CD4-positive, alpha-beta T cell treated with Interleukin-4 for 4 hours (primary cell): ENCODE results near the gene THSD4.
"Not testable (repeated sequence)": the region's sequence is repeated elsewhere in the genome, so short reads cannot be mapped to it uniquely, and the experiment has no call there.

Experiments used
- DNase-seq: peaks from one replicate; pipeline ENCODE4 v3.0.0-alpha.2; 2020

The THSD4 gene

DNA sequence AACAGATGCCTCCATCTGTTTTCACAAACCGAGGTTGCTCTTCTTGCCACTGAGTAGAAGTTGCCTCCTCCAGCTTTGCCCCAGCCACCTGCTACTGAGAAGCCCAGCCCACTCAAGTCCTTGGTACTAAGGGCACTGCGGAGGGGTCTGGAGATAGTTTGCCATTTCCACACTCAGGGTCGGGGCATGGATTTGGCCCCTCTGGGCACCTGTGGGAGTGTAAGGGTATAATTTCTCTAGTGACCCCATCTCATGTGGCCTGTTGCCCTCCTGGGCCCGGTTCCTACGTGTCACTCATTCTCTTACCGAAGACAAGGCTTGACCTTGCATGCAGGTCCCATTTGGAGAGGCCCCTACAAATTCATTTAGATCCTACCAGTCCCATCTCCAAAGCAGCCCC is 79.0 kb downstream of the THSD4 start:
- DNase-seq = no peak

DNA sequence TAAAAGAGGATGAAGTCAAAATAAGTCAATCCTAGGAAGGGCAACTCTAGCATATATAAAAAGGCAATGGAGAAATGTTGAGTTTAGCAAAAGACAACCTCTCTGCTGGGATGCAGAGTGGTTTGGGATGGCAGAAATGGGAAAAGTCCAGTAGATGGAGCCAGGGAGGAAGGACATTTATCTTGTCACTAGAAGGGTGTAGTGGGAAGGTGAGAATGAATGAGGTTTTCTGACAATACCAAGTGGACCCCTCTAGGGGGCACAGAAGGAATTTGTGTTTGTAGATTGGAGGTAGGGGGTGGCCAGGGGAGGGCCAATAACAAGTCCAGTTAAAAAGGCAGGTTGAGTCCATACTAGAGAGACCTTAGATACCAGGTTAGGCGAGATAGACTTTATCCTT is 80.0 kb downstream of the THSD4 start:
- DNase-seq = no peak

DNA sequence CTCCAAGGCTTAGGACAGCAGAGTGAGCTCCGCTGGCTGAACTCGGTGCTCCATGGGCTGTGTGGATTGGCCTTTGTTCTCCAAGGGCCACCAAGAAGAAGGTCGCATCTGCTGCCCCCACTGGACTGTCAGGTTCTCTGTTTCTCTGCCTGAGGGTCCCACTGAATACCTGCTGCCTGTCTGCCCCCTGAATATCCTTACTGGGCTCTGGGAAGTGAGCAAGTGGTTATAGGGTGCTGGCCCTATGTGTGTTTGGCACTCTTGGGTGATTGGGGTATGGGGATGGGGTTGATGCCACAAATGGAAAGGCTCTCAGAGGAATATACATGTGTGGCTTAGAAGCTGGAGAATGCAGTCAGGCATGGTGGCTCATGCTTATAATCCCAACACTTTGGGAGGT is 82.3 kb downstream of the THSD4 start:
- no peak for DNase-seq

DNA sequence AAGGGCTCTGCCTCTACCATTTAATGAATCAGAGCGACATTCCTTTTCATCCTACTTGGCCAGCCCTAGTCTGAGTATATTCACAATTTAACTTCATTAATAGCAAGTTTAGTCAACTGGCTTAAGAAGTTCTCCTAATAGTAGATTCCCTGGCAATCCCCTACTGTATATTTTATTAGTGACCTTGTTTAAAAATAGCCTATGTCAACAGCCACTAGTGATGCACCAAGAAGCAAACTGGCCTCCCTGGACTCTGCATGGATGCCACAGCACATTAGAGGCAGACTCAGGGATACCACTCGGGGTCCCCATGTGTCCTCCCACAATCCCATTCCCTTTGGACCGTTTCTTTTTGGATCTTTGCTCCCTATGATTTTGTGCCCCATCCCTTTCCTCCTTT is 83.6 kb downstream of the THSD4 start:
- DNase-seq = no peak

DNA sequence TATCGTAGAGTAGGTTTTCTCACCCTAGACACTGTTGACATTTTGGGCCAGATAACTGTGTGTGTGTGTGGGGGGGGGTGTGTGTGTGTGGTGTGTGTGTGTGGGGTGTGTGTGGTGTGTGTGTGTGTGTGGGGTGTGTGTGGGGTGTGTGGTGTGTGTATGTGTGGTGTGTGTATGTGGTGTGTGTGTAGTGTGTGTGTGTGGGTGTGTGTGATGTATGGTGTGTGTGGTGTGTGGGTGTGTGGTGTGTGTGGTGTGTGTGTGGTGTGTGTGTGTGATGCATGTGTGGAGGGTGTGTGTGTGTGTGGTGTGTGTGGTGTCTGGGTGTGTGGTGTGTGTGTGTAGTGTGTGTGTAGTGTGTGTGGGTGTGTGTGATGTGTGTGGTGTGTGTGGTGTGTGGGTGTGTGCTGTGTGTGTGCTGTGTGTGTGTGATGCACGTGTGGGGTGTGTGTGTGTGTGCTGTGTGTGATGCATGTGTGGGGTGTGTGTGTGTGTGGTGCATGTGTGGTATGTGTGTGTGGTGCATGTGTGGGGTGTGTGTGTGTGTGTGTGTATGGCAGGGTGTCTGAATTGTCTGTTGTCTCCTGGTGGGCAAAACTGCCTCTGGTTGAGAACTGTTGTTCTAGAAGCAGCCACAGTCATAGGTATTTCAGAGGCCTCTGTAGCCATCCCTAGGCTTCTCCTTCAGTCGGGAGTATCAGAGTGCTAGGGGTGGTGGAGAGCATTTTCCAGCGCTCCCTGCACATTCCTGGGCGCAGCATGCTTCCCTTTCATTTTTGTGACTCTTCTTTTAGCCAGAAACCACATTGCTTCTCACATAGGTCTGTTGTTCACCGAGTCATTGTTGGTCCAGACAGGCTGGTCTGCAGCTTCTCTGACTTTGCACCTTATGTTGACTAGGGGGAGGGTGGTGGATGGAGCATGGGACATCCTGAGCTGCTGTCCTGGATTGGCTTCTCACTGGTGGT is 84.4 kb downstream of the THSD4 start:
- DNase-seq = no peak

DNA sequence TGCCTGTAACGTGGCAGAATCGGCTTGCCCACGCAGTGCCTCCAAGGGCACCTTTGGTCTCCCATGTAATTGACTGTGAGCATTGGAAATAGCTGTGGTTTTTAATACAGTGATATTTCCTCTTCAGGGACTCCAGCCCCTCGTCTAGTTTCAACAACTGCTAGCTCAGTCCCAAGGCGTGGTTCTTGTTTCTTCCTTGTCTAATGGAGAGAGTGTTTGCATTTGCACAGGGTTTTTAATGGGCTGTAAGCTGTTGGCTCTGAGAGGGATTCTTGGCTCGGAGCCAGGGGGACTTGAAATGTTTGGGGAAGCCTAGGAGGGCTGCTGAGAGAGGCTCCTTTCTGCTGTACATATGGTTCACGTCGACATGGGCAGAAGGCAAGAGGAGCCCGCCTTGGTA is 86.2 kb downstream of the THSD4 start:
- no peak for DNase-seq

DNA sequence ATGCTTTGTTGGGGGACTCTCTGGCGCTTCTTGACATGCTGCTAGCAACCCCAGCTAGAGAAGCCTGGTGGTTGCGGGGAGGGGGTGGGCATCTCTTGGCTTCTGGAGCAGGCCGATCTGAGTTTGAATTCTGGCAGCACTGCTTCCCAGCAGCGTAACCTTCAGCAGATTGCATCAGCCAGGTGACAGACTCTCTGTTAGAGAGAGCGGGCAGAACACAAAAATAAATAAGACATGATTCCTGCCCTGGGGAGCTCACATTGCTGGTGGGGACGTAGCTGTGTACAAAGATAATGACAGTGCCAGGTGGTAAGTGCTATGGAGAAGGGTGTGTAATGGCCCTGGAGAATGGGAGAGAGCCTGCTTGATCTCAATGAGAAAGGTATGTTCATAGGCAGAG is 87.4 kb downstream of the THSD4 start:
- no peak for DNase-seq

DNA sequence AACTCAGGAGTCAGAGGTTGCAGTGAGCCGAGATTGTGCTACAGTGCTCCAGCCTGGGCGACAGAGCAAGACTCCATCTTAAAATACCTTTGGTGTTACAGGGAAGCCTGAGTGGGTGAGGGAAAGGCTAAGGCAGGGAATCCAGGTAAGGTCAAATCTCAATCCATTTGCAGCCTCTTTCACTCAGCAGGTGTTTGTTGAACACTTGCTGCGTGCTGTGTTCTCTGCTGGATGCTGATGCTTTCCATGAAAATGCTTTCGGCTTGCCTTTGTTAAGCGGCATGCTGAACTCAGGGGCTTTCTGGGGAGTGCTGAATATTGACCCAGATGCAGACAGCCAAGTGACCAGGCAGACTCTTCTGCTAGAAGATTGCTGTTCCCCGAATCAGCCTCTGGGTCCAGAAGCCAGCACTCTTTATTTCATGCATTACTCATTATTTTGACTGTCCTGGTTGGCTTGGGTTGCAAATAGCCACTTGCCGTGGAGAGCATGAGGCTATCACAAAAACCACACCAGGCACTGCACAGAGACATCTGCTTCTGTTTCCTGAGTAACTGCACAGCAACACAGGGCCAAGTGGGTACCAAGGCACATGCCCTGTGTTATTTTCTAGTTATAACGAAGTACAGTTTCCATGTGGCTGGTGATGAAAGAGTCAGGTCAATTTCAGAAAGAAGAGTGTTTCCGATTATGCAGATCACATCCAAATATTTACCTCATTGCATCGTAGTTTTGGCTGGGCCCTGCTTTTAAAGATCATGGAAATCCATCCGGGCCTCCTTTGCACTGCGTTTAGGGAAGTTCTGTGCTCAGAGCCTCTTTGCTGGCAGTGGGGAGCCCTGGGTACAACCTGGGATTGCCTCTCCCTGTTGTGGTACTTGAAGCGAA is 88.6 kb downstream of the THSD4 start:
- DNase-seq = no peak

DNA sequence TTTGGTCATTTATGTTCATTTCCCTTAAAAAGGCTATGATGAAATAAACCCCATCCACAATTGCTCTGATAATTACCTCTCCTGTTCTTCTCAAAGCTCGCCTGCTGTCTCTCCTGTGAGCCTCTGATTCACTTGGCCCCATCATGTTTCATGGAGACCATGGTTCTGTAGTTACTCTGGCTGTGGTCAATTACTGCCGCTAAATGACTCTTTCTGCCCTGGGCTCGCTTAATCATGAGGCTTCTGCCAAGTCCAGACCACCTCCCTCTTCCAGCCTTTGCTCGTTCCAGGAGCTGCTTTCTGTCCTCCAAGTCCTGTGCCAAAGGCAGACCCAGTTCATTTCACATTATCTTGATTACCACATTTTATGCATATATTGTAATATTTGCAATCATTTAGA is 91.9 kb downstream of the THSD4 start:
- DNase-seq = no peak

DNA sequence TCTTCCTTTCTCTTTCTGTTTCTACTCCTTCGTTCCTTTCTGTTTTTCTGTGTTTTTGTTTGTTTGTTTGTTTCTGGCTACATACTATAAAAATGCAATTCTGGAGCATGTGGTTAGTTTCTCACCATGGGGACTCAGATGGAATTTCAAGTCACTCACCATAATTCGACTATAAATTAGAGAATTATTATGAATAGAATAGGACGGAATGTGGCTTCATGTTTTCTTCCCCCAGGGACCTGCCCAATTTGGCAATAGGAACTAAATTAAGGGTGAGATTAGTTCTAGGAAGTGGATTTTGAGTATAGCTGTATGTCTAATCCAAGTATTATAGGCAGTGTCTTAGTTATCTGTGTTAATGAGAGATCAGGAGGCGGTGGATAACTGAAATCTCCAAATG is 96.9 kb downstream of the THSD4 start:
- no peak for DNase-seq

DNA sequence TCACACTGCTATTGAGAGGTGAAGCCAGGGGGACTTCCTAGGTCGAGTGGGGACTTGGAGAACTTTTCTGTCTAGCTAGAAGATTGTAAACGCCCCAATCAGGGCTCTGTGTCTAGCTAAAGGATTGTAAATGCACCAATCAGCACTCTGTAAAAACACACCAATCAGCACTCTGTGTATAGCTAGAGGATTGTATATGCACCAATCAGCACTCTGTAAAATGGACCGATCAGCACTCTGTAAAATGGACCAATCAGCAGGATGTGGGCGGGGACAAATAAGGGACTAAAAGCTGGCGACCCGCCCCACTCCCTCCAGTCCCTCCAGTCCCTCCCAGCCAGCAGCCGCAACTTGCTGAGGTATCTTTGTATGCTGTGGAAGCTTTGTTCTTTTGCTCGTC is 98.7 kb downstream of the THSD4 start:
- DNase-seq = not testable (repeated sequence)

DNA sequence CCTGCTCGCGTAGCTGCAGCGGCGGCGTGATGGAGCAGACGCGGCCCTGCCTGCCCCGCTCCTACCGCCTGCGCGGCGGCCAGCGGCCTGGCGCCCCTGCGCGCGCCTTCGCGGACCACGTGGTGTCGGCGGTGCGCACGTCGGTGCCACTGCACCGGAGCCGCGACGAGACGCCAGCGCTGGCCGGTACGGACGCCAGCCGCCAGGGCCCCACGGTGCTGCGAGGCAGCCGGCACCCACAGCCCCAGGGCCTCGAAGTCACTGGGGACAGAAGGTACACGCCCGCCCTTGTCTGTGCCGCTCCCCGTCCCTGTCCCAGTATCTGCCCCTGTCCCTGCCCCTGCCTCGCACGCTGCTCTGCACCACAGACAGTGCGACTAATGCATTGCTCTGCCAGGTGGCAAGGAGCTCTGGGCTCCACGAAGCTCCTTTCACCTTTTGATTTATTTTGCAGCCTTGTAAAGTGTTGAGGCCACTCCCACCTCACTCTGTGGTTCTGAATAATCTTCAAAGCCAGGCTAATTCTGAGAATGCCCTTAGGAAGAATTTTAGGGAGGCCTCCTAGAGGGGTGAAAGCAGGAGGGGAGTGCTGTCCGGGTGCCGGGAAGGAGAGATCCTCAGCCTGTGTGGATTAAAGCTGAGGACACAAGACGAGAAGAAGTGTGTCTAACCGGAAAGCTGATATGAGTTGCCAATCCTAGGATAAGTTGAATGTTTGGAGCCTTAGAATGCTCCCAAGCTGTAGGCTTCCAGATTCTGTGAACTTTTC is 100.0 kb downstream of the THSD4 start:
- no peak for DNase-seq

DNA sequence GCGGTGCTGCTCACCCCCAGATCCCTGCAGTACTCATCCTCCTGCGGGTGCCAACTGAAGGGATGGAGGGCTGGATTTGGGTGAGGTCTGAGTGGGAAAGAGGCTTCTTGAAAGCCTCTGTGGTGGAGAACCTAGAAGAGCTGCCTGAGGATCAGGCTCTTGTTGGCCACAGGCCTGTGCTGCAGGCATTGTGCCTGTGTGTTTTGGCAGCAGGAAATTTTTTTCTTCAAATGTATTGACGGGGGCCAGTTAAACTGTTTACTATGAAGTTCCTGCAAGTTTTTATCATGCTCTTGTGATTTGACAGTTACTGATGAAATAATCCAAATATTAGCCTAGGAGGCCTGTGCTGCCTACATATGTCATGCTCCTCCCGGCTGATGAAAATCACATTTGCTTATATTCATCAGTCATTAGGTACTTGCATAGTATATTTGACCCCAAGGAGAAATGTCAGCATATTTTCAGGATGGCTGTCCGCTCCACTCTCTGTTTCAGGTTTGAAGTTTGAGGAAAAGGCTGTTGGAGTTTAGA is 103.1 kb downstream of the THSD4 start:
- DNase-seq = no peak

DNA sequence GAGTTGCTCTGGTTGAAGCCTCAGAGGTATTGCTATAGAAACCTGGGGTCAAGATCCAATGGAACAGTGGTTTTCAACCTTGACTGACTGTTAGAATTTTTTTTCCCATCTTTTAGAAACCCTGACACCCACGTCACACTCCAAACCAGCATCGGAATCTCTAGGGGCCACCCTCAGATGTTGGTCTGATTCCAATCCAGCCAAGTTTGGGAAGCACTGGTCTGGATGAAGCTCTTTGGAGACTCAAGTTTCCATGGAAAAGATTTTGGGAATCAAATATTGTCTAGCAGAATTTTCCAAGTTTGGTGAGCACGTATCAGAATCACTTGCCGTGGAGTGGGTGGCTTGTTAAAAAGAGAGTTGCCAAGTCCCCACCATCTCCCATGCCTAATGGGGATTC is 103.8 kb downstream of the THSD4 start:
- DNase-seq = no peak

DNA sequence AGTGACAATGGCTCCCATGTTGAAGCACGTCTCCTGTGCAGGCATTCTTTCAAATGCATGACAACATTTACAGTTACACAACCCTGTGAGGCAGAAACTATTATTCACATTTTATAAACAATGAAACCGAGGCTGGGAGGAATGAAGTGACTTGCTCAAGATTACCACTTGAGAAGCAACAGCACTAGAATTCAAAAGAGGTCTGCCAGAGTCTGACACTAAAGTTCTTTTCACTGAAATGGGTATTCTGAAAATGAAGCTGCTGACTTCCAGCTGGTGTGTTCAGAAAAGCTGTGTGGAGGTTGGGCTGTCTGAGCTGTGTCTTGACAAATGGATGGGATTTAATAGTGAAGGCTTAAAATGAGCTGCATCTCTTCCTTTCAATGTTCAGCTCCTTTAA is 104.4 kb downstream of the THSD4 start:
- DNase-seq = no peak

DNA sequence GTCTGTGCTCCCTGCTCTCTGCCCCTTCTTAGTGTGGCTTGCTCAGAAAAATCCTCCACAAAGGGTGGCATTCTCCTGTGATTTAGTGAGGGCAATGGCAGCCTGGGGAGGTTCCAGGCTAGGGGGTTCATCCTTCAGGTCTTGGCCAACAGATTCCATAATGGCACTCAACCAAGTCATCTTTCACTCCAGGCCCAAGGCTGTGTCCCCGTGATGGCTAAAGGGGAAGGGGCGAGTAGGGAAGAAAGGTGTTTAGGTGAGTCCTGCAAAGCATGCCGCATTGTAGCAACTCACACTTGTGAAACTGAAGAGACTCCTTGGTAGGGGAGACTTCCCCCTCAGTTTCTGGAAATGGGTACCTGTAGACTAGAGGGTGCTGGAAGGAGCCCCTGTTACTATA is 105.6 kb downstream of the THSD4 start:
- no peak for DNase-seq

DNA sequence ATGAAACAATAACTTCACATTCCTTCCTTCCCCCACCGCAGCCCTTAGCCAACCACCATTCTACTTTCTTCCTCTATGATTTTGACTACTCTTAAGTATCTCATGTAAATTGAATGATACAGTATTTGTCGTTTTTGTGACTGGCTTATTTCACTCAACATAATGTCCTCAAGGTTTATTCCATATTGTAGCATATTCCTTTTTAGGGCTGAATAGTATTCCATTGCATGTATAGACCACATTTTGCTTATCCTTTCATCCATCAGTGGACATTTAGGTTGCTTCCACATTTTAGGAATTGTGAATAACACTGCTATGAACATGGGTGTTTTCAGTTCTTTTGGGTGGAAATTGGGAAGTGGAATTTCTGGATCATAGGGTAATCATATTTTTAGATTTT is 106.1 kb downstream of the THSD4 start:
- DNase-seq = no peak

DNA sequence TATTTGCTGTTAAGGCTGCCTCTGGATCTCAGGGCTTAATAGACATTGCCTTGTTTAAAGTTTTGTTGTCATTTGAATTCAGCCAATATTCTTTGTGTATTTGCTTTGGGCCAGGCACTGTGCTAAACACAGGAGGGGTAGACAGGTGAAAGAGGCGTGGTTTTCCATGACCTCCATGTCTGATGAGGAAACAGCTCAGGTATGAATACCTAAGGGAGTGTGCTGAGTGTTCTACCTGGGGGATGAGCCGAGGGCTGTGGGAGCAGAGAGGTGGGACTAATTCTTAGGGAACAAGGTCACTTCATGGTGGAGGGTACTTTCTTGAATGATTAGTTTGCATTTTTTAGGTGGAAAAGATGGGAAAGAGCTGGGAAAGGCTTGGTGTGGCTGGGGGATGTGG is 108.2 kb downstream of the THSD4 start:
- DNase-seq = no peak

DNA sequence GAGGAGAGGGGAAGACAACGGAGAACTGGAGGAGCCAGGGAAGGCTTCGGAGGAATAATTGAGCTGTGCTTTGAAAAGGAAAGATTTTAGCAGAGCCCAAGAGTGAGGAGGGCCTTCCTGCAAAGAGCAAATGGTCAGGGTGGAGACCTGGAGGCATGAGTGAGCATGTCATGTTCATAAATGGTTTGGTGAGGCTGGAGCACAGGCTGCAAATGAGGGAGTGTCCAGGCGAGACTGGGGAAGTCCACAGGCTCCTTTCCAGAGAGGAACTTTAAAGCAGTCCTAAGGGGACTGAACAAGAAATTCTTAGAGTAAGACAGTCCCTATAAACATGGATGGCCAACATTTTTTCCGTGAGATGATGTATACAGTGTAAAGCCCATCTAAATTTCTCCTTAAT is 108.8 kb downstream of the THSD4 start:
- DNase-seq = no peak

DNA sequence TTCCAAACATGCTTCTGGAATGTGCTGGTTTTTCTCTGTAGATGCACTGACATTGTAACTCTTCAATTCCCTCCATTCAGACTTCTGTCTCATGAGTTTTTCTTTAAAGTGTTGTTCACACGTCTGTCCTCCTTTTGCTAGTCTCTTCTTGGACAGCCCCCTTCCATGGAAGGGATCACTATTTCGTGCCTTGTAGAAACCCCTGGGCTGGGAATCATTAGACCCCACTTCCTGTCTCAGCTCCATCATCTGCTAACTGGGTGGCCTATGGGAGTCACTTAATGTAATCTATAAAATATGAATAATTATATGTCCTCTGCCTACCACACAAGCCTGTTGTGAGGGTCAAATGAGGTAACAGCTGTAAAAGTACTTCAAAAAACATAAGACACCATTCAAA is 110.6 kb downstream of the THSD4 start:
- no peak for DNase-seq

DNA sequence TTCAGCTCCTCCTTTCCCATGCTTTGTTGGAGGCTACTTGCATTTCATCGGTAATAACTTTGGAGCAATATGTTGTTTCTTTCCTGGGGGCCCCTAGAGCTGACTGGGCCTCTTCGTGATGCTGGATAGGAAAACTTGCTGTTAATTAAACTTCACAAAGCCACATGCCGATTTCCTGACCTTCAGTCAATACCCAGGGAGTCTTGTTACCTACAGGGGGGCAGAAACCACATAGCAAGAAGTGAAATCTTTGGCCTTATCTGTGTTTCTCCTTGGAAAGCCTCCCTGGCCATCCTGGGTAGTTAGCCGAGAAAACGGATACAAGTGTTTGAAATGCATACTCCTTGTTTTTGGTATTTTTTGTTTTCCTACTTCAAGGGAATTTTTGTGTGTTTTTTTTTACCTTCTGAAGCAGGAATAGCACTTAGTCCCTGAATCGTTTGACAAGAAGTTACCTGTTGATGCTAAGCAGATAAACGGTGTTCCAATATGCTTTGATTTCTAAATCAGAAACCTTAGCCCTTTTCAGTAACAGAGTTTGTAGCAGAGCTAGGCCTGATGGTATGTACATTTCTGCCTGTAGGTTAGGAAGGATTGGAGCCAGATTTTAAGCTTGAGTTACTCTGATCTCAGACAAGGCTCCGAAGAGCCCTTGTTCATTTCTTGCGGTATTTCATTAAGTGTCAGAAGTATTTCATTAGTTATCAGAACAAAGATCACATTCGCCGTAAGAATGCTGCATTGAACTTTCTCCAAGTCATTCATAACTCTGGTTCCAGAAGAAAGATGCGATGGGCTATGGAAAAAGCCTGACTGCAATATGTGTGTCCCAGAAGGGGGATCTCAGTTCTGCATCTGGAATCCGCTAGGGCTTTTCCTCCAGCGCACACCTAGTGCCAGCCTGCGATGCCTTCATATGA is 111.5 kb downstream of the THSD4 start:
- DNase-seq = no peak

DNA sequence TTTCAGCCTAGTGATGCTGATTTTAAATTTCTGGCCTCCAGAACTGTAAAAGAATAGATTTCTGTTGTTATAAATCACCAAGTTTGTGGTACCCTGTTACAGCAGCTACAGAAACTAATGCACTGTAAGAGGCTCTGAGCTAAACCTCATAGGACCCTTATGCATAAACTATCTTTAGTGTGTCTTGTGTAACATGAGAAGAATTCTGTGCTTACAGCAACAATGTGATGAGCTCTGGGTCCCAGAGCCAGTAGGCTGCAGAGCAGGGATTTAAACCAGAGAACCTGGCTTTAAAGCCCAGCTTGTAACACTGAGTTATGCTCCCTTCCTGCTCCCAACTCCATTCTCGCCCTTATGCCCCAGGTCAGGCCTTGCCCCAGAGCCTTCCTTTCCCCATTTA is 113.1 kb downstream of the THSD4 start:
- DNase-seq = no peak
